ENCODE results near the gene PAM.

The PAM gene

DNA sequence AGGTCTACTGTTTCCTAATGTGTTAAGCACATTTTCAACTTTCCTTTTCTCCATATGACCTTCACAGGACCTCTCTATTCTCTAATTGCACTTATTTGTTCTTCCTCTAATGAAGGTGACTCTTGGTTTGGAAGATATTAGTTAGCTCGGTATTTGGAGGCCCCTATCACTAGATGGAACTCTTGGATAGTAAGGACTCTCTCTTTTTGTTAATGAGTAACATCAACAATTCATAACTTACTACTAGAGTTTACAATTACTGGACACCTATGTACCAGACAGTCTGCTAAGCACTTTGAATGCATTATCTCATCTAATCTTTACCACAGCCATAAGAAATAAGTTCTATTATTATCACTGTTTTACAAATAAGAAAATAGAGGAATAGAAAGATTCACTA, 23.4 kb upstream of the PAM start:
- Histone ChIP-seq H3K4me1 (ENCODE audit: control insufficient read depth, insufficient read depth, low read length, unreplicated experiment) (no peaks in the 10 kb centered on the region), H3K4me3 (ENCODE audit: low read depth, low read length) (no peak overlapping the region), H3K36me3 (ENCODE audit: insufficient read depth, low read length) (no peaks in the 10 kb centered on the region)

DNA sequence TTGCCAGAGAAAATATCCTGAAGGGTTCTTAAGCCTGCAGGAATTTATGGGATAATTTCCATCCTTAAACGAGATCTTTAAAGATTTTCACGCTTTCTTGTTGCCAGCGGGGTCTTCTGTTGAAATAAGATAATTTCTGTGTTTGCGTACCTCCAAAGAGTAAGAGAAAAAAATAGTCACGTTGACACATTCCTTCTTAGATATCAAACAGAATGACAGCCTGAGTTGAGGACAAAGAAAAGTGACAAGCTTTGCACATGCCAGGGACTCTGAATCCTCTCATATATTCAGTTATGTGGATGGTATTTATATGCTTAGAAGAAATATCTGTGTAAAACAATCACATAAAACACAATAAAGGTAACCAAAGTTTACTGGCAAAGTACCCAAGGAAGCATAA, 21.6 kb upstream of the PAM start:
- no peak overlapping the region for H3K27ac ChIP-seq (ENCODE audit: low read depth, low read length)
- no peak overlapping the region for H3K4me3 ChIP-seq (ENCODE audit: low read depth, low read length)
- no peaks in the 10 kb centered on the region for H3K27me3 ChIP-seq (ENCODE audit: insufficient read depth, low read length)
- H3K36me3 ChIP-seq (ENCODE audit: insufficient read depth, low read length), result no peaks in the 10 kb centered on the region
- no peaks in the 10 kb centered on the region for H3K4me1 ChIP-seq (ENCODE audit: control insufficient read depth, insufficient read depth, low read length, unreplicated experiment)
- no peaks in the 10 kb centered on the region for H3K79me2 ChIP-seq (ENCODE audit: control insufficient read depth, insufficient read depth, low read length, unreplicated experiment)
- no peak overlapping the region for H2AFZ ChIP-seq (ENCODE audit: low read length, unreplicated experiment)

More for the DNA sequence above, 23.4 kb upstream of the PAM start:
- no peak overlapping the region for H2AFZ ChIP-seq (ENCODE audit: low read length, unreplicated experiment)
- no peak overlapping the region for H3K27ac ChIP-seq (ENCODE audit: low read depth, low read length)
- no peaks in the 10 kb centered on the region for H3K79me2 ChIP-seq (ENCODE audit: control insufficient read depth, insufficient read depth, low read length, unreplicated experiment)
- no peaks in the 10 kb centered on the region for H3K27me3 ChIP-seq (ENCODE audit: insufficient read depth, low read length)

DNA sequence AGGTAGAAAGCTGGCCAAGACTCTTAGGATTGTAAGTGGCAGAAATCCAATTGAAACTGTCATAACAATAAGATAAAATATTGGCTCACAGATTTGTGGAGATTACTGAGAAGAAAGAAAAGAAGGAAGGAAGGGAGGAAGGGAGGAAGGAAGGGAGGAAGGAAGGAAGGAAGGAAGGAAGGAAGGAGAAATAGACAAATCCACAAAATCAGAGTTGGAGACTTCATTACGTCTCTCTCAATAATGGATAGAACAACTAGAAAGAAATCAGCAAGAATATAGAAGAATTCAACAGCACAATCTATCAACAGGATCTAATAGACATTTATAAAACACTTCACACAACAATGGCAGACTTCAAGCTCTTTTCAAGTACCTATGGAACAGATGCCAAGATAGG, 17.9 kb upstream of the PAM start:
- no peaks in the 10 kb centered on the region for H3K79me2 ChIP-seq (ENCODE audit: control insufficient read depth, insufficient read depth, low read length, unreplicated experiment)
- no peaks in the 10 kb centered on the region for H3K27me3 ChIP-seq (ENCODE audit: insufficient read depth, low read length)
- H3K4me1 ChIP-seq (ENCODE audit: control insufficient read depth, insufficient read depth, low read length, unreplicated experiment), result no peaks in the 10 kb centered on the region
- no peak overlapping the region for H3K27ac ChIP-seq (ENCODE audit: low read depth, low read length)
- H3K4me3 ChIP-seq (ENCODE audit: low read depth, low read length), result no peak overlapping the region
- H2AFZ ChIP-seq (ENCODE audit: low read length, unreplicated experiment), result no peak overlapping the region
- no peaks in the 10 kb centered on the region for H3K36me3 ChIP-seq (ENCODE audit: insufficient read depth, low read length)

DNA sequence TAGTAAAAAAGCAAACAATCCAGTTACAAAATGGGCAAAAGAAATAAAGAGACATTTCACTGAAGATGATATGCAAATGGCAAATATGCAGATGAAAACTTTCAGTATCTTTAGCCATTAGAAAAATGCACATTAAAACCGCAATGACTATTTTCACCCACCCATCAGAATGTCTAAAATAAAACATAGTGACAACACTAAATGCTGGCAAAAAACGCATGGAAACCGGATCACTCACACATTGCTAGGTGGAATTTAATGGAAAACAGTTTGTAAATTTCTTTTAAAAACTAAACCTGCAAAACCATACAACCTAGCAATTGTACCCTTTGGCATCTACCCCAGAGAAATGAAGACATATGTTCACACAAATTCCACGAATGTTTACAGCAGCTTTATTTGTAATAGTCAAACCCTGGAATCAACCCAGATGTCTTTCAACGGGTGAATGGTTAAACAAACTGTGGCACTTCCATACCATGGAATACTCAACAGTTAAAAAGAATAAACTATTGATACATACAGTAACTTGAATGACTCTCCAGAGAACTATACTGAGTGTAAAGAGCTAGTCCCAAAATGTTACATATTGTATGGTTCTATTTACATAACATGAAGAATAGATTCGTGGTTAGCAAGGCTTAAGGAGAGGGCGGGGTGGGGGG, 17.2 kb upstream of the PAM start:
- Histone ChIP-seq H3K27ac (ENCODE audit: low read depth, low read length) (no peak overlapping the region), H3K36me3 (ENCODE audit: insufficient read depth, low read length) (no peaks in the 10 kb centered on the region), H3K4me1 (ENCODE audit: control insufficient read depth, insufficient read depth, low read length, unreplicated experiment) (no peaks in the 10 kb centered on the region), H2AFZ (ENCODE audit: low read length, unreplicated experiment) (no peak overlapping the region), H3K27me3 (ENCODE audit: insufficient read depth, low read length) (no peaks in the 10 kb centered on the region), H3K79me2 (ENCODE audit: control insufficient read depth, insufficient read depth, low read length, unreplicated experiment) (no peaks in the 10 kb centered on the region), H3K4me3 (ENCODE audit: low read depth, low read length) (no peak overlapping the region)

DNA sequence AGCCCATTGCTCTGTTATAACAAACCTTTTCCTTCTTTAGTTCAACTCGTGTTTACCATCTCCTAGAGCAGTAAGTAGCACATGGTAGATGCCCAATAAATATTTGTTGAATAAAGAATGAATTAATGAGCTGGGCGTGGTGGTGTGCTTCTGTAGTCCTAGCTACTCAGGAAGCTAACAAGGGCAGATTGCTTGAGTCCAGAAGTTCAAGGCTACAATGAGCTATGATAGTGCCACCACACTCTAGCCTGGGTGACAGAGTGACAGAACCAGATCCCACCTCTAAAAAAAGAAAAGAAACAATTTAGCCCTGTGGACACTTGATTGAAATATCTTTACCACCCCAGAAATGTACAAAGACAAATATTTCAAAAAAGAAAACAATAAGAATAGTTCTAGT, 14.6 kb upstream of the PAM start:
- Histone ChIP-seq H3K79me2 (ENCODE audit: control insufficient read depth, insufficient read depth, low read length, unreplicated experiment) (no peaks in the 10 kb centered on the region), H3K27ac (ENCODE audit: low read depth, low read length) (no peak overlapping the region), H3K4me1 (ENCODE audit: control insufficient read depth, insufficient read depth, low read length, unreplicated experiment) (no peaks in the 10 kb centered on the region), H3K4me3 (ENCODE audit: low read depth, low read length) (no peak overlapping the region), H3K36me3 (ENCODE audit: insufficient read depth, low read length) (no peaks in the 10 kb centered on the region), H3K27me3 (ENCODE audit: insufficient read depth, low read length) (no peaks in the 10 kb centered on the region), H2AFZ (ENCODE audit: low read length, unreplicated experiment) (no peak overlapping the region)

DNA sequence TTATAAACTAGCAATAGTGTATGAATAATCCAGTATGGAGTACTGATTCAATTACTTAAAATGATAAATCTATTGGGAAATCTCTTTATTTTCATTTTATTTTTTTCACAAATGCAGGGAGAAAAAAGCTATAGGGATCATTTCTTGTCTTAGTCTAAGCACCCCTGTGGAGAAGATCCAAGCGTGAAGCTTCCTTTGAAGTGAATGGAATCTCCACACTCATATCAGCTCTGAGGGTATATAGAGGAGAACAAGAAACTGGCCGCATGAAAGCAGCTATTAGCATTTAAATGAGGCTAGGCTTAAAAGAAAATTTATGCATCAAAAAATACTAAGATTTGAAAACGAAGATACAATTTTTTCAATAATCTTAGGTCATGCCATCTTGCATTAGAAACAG, 12.9 kb upstream of the PAM start:
- H3K27me3 ChIP-seq (ENCODE audit: insufficient read depth, low read length), result no peaks in the 10 kb centered on the region
- H3K79me2 ChIP-seq (ENCODE audit: control insufficient read depth, insufficient read depth, low read length, unreplicated experiment), result no peaks in the 10 kb centered on the region
- H3K27ac ChIP-seq (ENCODE audit: low read depth, low read length), result no peak overlapping the region
- H2AFZ ChIP-seq (ENCODE audit: low read length, unreplicated experiment), result no peak overlapping the region
- no peak overlapping the region for H3K4me3 ChIP-seq (ENCODE audit: low read depth, low read length)
- no peaks in the 10 kb centered on the region for H3K4me1 ChIP-seq (ENCODE audit: control insufficient read depth, insufficient read depth, low read length, unreplicated experiment)
- no peaks in the 10 kb centered on the region for H3K36me3 ChIP-seq (ENCODE audit: insufficient read depth, low read length)

DNA sequence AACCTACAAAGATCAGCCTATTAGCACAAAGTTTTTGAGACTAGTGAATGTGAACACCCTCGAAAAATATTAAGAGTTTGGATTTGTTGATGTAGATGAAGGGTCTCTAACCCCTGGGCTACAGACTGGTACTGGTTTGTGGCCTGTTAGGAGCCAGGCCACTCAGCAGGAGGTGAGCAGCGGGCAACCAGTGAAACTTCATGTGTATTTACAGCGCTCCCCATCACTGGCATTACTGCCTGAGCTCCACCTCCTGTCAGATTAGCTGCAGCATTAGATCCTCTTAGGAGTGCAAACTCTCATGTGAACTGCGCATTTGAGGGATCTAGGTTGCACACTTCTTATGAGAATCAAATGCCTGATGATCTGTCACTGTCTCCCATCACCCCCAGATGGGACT, 11.2 kb upstream of the PAM start:
- Histone ChIP-seq H3K79me2 (ENCODE audit: control insufficient read depth, insufficient read depth, low read length, unreplicated experiment) (no peaks in the 10 kb centered on the region), H3K27me3 (ENCODE audit: insufficient read depth, low read length) (no peaks in the 10 kb centered on the region), H3K4me1 (ENCODE audit: control insufficient read depth, insufficient read depth, low read length, unreplicated experiment) (no peaks in the 10 kb centered on the region), H3K4me3 (ENCODE audit: low read depth, low read length) (no peak overlapping the region), H3K36me3 (ENCODE audit: insufficient read depth, low read length) (no peaks in the 10 kb centered on the region), H3K27ac (ENCODE audit: low read depth, low read length) (no peak overlapping the region), H2AFZ (ENCODE audit: low read length, unreplicated experiment) (no peak overlapping the region)

DNA sequence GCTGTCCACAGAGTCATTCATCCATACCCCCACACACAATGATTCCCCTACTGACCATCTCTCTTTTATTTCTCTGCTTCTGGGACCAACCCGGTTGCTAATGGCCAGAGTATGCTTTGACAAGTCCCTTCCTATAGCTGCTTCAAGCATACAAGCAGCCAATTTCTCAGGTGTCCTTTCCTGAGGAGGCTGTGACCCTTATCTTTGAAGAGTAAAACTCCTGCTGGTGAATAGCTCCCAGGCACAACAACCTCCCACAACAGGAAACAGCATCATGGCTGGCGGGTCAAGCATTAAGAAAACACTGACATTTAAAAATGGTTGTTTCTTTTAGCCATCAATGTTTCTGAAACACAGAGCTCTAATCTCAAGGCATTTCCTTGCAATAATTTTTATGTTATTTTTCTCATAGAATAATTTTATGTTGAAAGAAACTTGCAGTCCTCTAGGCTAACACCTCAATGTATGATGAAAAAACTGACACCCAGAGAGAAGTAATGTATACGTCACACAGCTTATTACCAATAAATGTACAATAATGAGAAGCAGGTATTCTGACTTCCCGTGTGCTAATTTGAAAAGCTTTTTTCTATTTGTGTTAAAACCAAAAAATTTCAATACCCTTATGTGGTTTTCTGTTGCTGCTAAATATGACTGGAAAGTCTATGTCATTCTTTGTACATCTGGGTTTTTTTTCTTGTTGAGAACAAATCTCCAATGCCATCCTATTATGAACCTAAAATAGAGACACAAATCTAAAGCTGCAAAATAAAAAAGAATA, 7.5 kb upstream of the PAM start:
- H3K4me1 ChIP-seq (ENCODE audit: control insufficient read depth, insufficient read depth, low read length, unreplicated experiment), result no peaks in the 10 kb centered on the region
- no peak overlapping the region for H3K4me3 ChIP-seq (ENCODE audit: low read depth, low read length)
- H3K27me3 ChIP-seq (ENCODE audit: insufficient read depth, low read length), result no peaks in the 10 kb centered on the region
- H3K36me3 ChIP-seq (ENCODE audit: insufficient read depth, low read length), result no peaks in the 10 kb centered on the region
- H3K27ac ChIP-seq (ENCODE audit: low read depth, low read length), result no peak overlapping the region
- no peaks in the 10 kb centered on the region for H3K79me2 ChIP-seq (ENCODE audit: control insufficient read depth, insufficient read depth, low read length, unreplicated experiment)
- H2AFZ ChIP-seq (ENCODE audit: low read length, unreplicated experiment), result no peak overlapping the region

DNA sequence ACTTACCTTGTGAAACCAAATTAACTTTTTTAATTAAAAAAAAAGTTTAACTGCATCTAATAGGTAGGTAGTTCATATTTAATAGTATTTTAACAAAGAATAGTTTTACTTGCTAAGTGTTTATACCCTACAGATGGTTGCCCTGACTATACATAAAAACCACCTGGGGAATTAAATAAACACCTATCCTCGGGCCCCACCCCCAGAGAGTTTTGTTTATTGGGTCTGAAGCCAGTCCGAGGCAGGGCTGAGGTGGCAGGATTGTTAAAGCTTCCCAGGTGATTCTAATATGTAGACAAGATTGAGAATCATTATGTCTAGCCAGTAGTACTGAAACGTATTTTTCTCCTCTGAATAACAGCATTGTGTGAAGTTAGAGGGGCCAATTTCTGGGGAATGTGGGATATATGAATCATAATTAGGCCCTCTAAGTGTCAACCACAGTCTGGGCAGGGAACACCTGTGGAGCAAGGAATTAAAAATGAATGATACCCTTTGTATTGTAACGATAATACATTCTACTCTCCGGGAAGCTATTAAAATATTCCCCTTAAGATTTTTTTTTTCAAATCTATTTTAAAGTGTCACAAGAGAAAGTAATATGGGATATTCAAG, 5.6 kb upstream of the PAM start:
- Histone ChIP-seq H3K79me2 (ENCODE audit: control insufficient read depth, insufficient read depth, low read length, unreplicated experiment) (no peaks in the 10 kb centered on the region), H3K27me3 (ENCODE audit: insufficient read depth, low read length) (no peaks in the 10 kb centered on the region), H3K4me3 (ENCODE audit: low read depth, low read length) (no peak overlapping the region), H3K36me3 (ENCODE audit: insufficient read depth, low read length) (no peaks in the 10 kb centered on the region), H3K27ac (ENCODE audit: low read depth, low read length) (no peak overlapping the region), H3K4me1 (ENCODE audit: control insufficient read depth, insufficient read depth, low read length, unreplicated experiment) (no peaks in the 10 kb centered on the region), H2AFZ (ENCODE audit: low read length, unreplicated experiment) (no peak overlapping the region)

DNA sequence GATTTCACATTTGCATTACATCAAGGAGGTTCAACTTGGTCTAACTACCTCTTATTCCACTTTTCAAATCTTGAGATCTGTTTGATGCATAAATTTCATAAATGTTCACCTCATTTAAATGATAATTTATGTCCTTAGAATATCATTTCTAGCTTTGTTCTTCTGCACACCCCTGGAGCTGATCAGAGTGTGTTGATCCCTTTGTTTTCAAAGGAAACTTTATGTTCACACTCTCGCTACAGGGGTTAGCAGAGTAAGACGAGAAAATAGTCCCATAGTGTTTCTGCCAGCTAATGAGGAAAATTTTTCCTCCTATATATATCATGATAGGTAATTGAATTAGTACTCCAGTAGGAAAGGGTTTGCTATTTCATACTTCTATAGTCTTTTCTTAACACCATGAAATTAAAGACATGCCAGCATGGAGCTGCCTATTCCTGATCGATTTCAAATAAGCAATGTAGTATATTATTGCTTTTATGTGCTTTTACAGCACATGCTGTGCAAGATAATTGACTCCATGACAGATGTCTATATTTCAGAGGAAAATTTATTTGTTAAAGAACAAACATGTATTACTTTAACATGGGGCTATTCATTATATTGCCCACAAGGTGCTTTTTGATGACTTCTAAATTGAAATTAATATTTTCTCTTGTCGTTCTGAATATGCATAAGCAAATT, 4.8 kb upstream of the PAM start:
- Histone ChIP-seq H3K4me3 (ENCODE audit: low read depth, low read length) (no peak overlapping the region), H3K27ac (ENCODE audit: low read depth, low read length) (no peak overlapping the region), H3K4me1 (ENCODE audit: control insufficient read depth, insufficient read depth, low read length, unreplicated experiment) (no peaks in the 10 kb centered on the region), H3K27me3 (ENCODE audit: insufficient read depth, low read length) (no peaks in the 10 kb centered on the region), H3K79me2 (ENCODE audit: control insufficient read depth, insufficient read depth, low read length, unreplicated experiment) (no peaks in the 10 kb centered on the region), H3K36me3 (ENCODE audit: insufficient read depth, low read length) (no peaks in the 10 kb centered on the region), H2AFZ (ENCODE audit: low read length, unreplicated experiment) (no peak overlapping the region)
